ENCODE data around the gene TBK1. TPM values are rescaled to one million over a fixed set of nuclear protein-coding genes. Genes with fewer than 3 reads are reported as not detected.

Gene TBK1
- total and polyA plus RNA-seq, 2 of the 13 experiments (the other 11 are each of a cell fraction or from before 2014, with no cell fraction given), result 10.3 to 25.2 TPM

DNA sequence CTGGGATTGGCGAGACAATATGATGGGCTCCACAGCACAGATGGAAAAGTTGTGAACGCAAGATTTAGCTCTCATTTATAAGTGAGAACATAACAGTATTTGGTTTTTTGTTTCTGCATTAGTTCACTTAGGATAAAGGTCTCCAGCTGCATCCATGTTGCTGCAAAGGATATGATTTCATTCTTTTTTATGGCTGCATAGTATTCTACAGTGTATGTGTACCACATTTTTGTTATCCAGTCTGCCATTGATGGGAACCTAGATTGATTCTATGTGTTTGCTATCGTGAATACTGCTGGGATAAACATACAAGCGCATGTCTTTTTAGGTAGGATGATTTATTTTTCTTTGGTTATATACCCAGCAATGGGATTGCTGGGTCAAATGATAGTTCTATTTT lies 23.6 kb downstream of the TBK1 start:
- BruUV-seq (replicated peaks), result no TSS peak
- no peak overlapping the region for H3K4me3 ChIP-seq (replicated peaks in 1 of 3; ENCODE audit: insufficient read depth in 1 of 3, low read depth in 2 of 3, low read length in 3 of 3)
- no peaks in the 10 kb centered on the region for H3K9me3 ChIP-seq (ENCODE audit: low read length)

DNA sequence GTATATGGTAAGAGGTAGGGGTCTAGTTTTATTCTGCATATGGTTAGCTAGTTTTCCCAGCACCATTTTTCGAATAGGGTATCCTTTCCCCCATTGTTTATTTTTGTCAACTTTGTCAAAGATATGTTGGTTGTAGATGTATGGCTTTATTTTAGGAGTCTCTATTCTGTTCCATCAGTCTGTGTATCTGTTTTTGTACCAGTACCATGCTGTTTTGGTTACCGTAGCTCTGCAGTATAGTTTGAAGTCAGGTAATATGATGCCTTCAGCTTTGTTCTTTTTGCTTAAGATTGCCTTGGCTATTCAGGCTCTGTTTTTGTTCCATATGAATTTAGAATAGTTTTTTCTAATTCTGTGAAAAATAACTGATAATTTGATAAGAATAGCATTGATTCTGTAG lies 24.9 kb downstream of the TBK1 start:
- ATAC-seq, result no peak
- Histone ChIP-seq H3K4me3 (replicated peaks in 1 of 3; ENCODE audit: insufficient read depth in 1 of 3, low read depth in 2 of 3, low read length in 3 of 3) (no peak overlapping the region), H3K9me3 (ENCODE audit: low read length) (no peaks in the 10 kb centered on the region), H4K20me1 (ENCODE audit: insufficient read depth, low read length) (no peaks in the 10 kb centered on the region), H3K4me1 (ENCODE audit: insufficient read depth, low read length) (no peaks in the 10 kb centered on the region), H3K27ac (ENCODE audit: extremely low read length, insufficient read depth, low read length) (no peak overlapping the region), H3K9ac (ENCODE audit: insufficient read depth, low read depth, low read length) (no peak overlapping the region), H3K79me2 (ENCODE audit: insufficient read depth, low read length) (peaks cover 8% of the 10 kb centered on the region), H3K36me3 (replicated peaks in 1 of 2; ENCODE audit: control insufficient read depth in 1 of 2, insufficient read depth in 2 of 2, low read length in 2 of 2) (peaks cover 7 to 51% of the 10 kb centered on the region in 2 experiments), H3K4me2 (ENCODE audit: low read depth, low read length) (no peak overlapping the region), H3K27me3 (ENCODE audit: control insufficient read depth in 1 of 2, insufficient read depth in 2 of 2, low read length in 2 of 2) (no peaks in the 10 kb centered on the region), H2AFZ (ENCODE audit: low read length) (no peak overlapping the region)
- TF ChIP-seq, protein P1, sequence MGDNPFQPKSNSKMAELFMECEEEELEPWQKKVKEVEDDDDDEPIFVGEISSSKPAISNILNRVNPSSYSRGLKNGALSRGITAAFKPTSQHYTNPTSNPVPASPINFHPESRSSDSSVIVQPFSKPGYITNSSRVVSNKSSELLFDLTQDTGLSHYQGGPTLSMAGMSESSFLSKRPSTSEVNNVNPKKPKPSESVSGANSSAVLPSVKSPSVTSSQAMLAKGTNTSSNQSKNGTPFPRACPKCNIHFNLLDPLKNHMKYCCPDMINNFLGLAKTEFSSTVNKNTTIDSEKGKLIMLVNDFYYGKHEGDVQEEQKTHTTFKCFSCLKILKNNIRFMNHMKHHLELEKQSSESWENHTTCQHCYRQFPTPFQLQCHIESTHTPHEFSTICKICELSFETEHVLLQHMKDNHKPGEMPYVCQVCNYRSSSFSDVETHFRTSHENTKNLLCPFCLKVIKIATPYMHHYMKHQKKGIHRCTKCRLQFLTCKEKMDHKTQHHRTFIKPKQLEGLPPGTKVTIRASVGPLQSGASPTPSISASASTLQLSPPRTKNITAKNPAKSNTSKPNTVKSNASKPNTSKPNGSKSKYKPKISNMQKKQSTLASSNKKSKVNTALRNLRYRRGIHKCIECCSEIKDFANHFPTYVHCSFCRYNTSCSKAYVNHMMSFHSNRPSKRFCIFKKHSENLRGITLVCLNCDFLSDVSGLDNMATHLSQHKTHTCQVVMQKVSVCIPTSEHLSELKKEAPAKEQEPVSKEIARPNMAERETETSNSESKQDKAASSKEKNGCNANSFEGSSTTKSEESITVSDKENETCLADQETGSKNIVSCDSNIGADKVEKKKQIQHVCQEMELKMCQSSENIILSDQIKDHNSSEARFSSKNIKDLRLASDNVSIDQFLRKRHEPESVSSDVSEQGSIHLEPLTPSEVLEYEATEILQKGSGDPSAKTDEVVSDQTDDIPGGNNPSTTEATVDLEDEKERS (CRISPR knock-in tag; IDR thresholded peaks at IDR 0.05), result peak; percentile 75; the same call in 1 of the 2 replicates
- no peak for TF ChIP-seq FOXJ3 (CRISPR knock-in tag; IDR thresholded peaks at IDR 0.05; ENCODE audit: borderline replicate concordance)
- ChIA-PET POLR2A (no interaction called here), CTCF (ENCODE audit: low intra/inter-chr PET ratio, low total read pairs) (no interaction called here)
- BruUV-seq (replicated peaks), result no TSS peak
- WGBS (ENCODE audit: low lambda C conversion rate), result 99% methylated on average over 2 of the region's 2 CpGs
- FAIRE-seq, result peak; percentile 40
- intact Hi-C loops (cut with micrococcal nuclease; ENCODE audit: unreplicated experiment), result no loop called here
- in situ Hi-C loops (cut with HindIII; ENCODE audit: extremely low pct_ligation_motif_present, low pct_unique_long_range_greater_than_20kb), result no loop called here
- DNase-seq (ENCODE audit: low spot score), result no peak

More for the DNA sequence above, 23.6 kb downstream of the TBK1 start:
- ATAC-seq (no peak), FAIRE-seq (no peak), DNase-seq (ENCODE audit: low spot score) (no peak)
- 95% methylated on average over 4 of the region's 4 CpGs for WGBS (ENCODE audit: low lambda C conversion rate)
- H3K4me2 ChIP-seq (ENCODE audit: low read depth, low read length), result no peak overlapping the region
- H3K9ac ChIP-seq (ENCODE audit: insufficient read depth, low read depth, low read length), result no peak overlapping the region
- no peaks in the 10 kb centered on the region for H4K20me1 ChIP-seq (ENCODE audit: insufficient read depth, low read length)
- TF ChIP-seq BRCA1 (CRISPR knock-in tag; IDR thresholded peaks at IDR 0.05), result no peak
- no peak for TF ChIP-seq BORCS8-MEF2B (CRISPR knock-in tag; IDR thresholded peaks at IDR 0.05)
- TF ChIP-seq, protein P2, sequence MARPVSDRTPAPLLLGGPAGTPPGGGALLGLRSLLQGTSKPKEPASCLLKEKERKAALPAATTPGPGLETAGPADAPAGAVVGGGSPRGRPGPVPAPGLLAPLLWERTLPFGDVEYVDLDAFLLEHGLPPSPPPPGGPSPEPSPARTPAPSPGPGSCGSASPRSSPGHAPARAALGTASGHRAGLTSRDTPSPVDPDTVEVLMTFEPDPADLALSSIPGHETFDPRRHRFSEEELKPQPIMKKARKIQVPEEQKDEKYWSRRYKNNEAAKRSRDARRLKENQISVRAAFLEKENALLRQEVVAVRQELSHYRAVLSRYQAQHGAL (CRISPR knock-in tag; IDR thresholded peaks at IDR 0.05; ENCODE audit: not compliant biosample characterization), result no peak
- TF ChIP-seq ZNF260 (CRISPR knock-in tag; IDR thresholded peaks at IDR 0.05; ENCODE audit: borderline replicate concordance, low read depth), result no peak
- TF ChIP-seq ZNF274 (CRISPR knock-in tag; IDR thresholded peaks at IDR 0.05), result no peak
- TF ChIP-seq SRF (IDR thresholded peaks at IDR 0.05; ENCODE audit: low read depth, low read length), result no peak
- TF ChIP-seq ZNF121 (CRISPR knock-in tag; IDR thresholded peaks at IDR 0.05), result no peak
- TF ChIP-seq ZNF124 (CRISPR knock-in tag; IDR thresholded peaks at IDR 0.05), result no peak
- TF ChIP-seq MTF1 (CRISPR knock-in tag; IDR thresholded peaks at IDR 0.05), result no peak
- TF ChIP-seq ZFAT (CRISPR knock-in tag; conservative IDR thresholded peaks at IDR 0.05), result no peak
- TF ChIP-seq SIX4 (CRISPR knock-in tag; IDR thresholded peaks at IDR 0.05), result no peak
- no peak for TF ChIP-seq ZNF251 (CRISPR knock-in tag; IDR thresholded peaks at IDR 0.05)
- ChIA-PET CTCF (ENCODE audit: low intra/inter-chr PET ratio, low total read pairs) (no interaction called here), POLR2A (no interaction called here)
- H3K36me3 ChIP-seq (replicated peaks in 1 of 2; ENCODE audit: control insufficient read depth in 1 of 2, insufficient read depth in 2 of 2, low read length in 2 of 2), result peaks cover 9 to 56% of the 10 kb centered on the region in 2 experiments
- intact Hi-C loops (cut with micrococcal nuclease; ENCODE audit: unreplicated experiment) (no loop called here), in situ Hi-C loops (cut with HindIII; ENCODE audit: extremely low pct_ligation_motif_present, low pct_unique_long_range_greater_than_20kb) (no loop called here)
- H3K4me1 ChIP-seq (ENCODE audit: insufficient read depth, low read length), result no peaks in the 10 kb centered on the region
- H3K27ac ChIP-seq (ENCODE audit: extremely low read length, insufficient read depth, low read length), result no peak overlapping the region
- no peaks in the 10 kb centered on the region for H3K27me3 ChIP-seq (ENCODE audit: control insufficient read depth in 1 of 2, insufficient read depth in 2 of 2, low read length in 2 of 2)
- H3K79me2 ChIP-seq (ENCODE audit: insufficient read depth, low read length), result peaks cover 8% of the 10 kb centered on the region
- H2AFZ ChIP-seq (ENCODE audit: low read length), result no peak overlapping the region
